Neural progenitor cell (in vitro differentiated cells): Measurements from ENCODE around the gene TMEM236. TPM values are rescaled to one million over a fixed set of nuclear protein-coding genes. Genes with fewer than 3 reads are reported as not detected.

Source experiments
- DNase-seq: peaks from one replicate; pipeline ENCODE4 v3.0.0-alpha.2; 2016; ENCODE audit warnings: low spot score
- H2AFZ ChIP-seq: fragments of 200-600 bp; sonication (generic); replicated peaks from 2 replicates; pipeline ENCODE4 v1.6.1; 2016; ENCODE audit warnings: antibody characterized with exemption
- H3F3A ChIP-seq: fragments of 200-600 bp; sonication (generic); 2 replicates; pipeline ENCODE4 v1.6.1; 2016; ENCODE audit warnings: antibody characterized with exemption, low read depth
- H3K27ac ChIP-seq: fragments of 200-600 bp; sonication (generic); 2 replicates; pipeline ENCODE4 v1.5.1; 2016; ENCODE audit warnings: mild to moderate bottlenecking
- H3K27me3 ChIP-seq: fragments of 200-600 bp; sonication (generic); 2 replicates; pipeline ENCODE4 v1.6.1; 2016; ENCODE audit warnings: mild to moderate bottlenecking, moderate library complexity
- H3K36me3 ChIP-seq: fragments of 200-600 bp; sonication (generic); 2 replicates; pipeline ENCODE4 v1.5.1; 2016
- H3K4me1 ChIP-seq: fragments of 200-600 bp; sonication (generic); 2 replicates; pipeline ENCODE4 v1.6.1; 2016; ENCODE audit warnings: mixed run types
- H3K4me2 ChIP-seq: fragments of 200-600 bp; sonication (generic); 2 replicates; pipeline ENCODE4 v1.6.1; 2016
- H3K4me3 ChIP-seq: fragments of 200-600 bp; sonication (generic); 2 replicates; pipeline ENCODE4 v1.5.1; 2016
- H3K79me2 ChIP-seq: fragments of 200-600 bp; sonication (generic); 2 replicates; pipeline ENCODE4 v1.6.1; 2016; ENCODE audit warnings: low read depth
- H3K9ac ChIP-seq: fragments of 200-600 bp; sonication (generic); 2 replicates; pipeline ENCODE4 v1.6.1; 2016
- H3K9me3 ChIP-seq: fragments of 200-600 bp; sonication (generic); 2 replicates; pipeline ENCODE4 v1.5.1; 2016; ENCODE audit warnings: low read depth
- H4K20me1 ChIP-seq: fragments of 200-600 bp; sonication (generic); 2 replicates; pipeline ENCODE4 v1.6.1; 2016; ENCODE audit warnings: low read depth
- H3K27ac Mint-ChIP-seq: 3 replicates; pipeline ENCODE4 v1.8.0; 2021; ENCODE audit warnings: mixed read lengths
- H3K27me3 Mint-ChIP-seq: 2 replicates; pipeline ENCODE4 v1.8.0; 2022; ENCODE audit warnings: low read depth, mild to moderate bottlenecking, inconsistent platforms, moderate library complexity, mixed read lengths; ENCODE audit not compliant: insufficient read depth
- H3K36me3 Mint-ChIP-seq: 3 replicates; pipeline ENCODE4 v1.8.0; 2021; ENCODE audit warnings: mixed read lengths
- H3K4me1 Mint-ChIP-seq: 3 replicates; pipeline ENCODE4 v1.8.0; 2021; ENCODE audit warnings: mixed read lengths
- H3K4me3 Mint-ChIP-seq: 3 replicates; pipeline ENCODE4 v1.8.0; 2021; ENCODE audit warnings: mild to moderate bottlenecking, moderate library complexity, mixed read lengths
- H3K9me3 Mint-ChIP-seq: 3 replicates; pipeline ENCODE4 v1.8.0; 2020; ENCODE audit warnings: mixed read lengths
- EZH2 ChIP-seq: fragments of 200-600 bp; sonication (generic); IDR thresholded peaks from 2 replicates; pipeline ENCODE4 v1.6.1; 2017; ENCODE audit warnings: antibody characterized with exemption, mild to moderate bottlenecking, moderate library complexity
- EZH2phosphoT487 ChIP-seq: fragments of 200-600 bp; sonication (generic); IDR thresholded peaks from 2 replicates; pipeline ENCODE4 v1.6.1; 2017; ENCODE audit warnings: antibody characterized with exemption
- total RNA-seq: library from RNA; depleted of rRNA; stranded (reverse); fragments of >200 nt; gene quantifications from 2 replicates; pipeline ENCODE4 v1.2.3, GENCODE V29; 2015; ENCODE audit warnings: low replicate concordance
- TF ChIP-seq, protein P1 (sequence below): fragments of 200-600 bp; sonication (generic); IDR thresholded peaks from 2 replicates; pipeline ENCODE4 v1.5.1; 2017; ENCODE audit warnings: antibody characterized with exemption, mild to moderate bottlenecking

The TMEM236 gene
- total RNA-seq, 1 donor from 2014 or later = not detected

DNA sequence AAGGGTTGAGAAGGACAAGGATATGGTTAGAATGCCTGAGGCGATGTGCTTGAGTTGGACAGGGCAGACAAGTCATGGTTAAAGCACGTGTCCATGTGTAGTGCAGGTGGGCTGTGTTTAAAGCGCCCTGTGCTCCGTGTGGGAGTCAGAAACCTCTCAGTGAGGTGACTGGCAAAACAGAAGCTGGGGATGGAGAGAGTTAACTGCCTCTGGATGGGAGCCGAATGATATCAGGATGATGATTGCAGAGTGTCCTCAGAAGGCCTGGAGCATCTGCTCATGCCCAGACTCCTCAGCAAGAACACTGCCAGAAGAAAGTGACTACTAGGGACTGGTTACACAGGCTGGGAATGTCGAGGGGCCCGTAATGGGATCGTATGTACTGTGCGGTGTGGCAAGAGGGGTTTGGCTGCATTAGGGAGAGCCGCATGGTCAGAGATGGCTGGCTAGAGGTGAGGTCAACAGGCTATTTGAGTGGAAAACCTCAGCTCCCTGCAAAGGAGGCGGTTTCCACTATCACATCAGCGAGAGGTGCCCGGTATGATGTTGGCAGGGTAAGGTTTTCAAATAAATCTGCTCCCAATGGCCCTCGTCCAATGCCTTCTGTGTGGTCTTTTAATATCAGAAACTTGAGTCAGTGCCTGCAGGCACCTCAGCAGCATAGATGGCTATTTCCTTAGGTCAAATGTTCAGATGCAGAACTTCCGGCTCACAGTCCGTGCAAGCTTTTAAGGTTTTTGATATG is 31.1 kb downstream of the TMEM236 start:
- Histone ChIP-seq H3K4me1 (peaks cover 4% of the 10 kb centered on the region), H4K20me1 (no peaks in the 10 kb centered on the region), H3K36me3 (no peaks in the 10 kb centered on the region), H3K4me3 (no peak overlapping the region), H3K9ac (no peak overlapping the region), H3K79me2 (no peaks in the 10 kb centered on the region), H3K27ac (no peak overlapping the region), H3K27me3 (no peaks in the 10 kb centered on the region), H3K4me2 (no peak overlapping the region), H3K9me3 (no peaks in the 10 kb centered on the region), H2AFZ (peak overlapping the region; percentile 3), H3F3A (no peaks in the 10 kb centered on the region)
- no peaks in the 10 kb centered on the region for H3K36me3 Mint-ChIP-seq
- no peaks in the 10 kb centered on the region for H3K9me3 Mint-ChIP-seq
- H3K27me3 Mint-ChIP-seq = peaks cover 5% of the 10 kb centered on the region
- H3K27ac Mint-ChIP-seq = no peak overlapping the region
- no peak for DNase-seq
- H3K4me1 Mint-ChIP-seq = peaks cover 14% of the 10 kb centered on the region
- no peak overlapping the region for H3K4me3 Mint-ChIP-seq
- TF ChIP-seq, protein P1, sequence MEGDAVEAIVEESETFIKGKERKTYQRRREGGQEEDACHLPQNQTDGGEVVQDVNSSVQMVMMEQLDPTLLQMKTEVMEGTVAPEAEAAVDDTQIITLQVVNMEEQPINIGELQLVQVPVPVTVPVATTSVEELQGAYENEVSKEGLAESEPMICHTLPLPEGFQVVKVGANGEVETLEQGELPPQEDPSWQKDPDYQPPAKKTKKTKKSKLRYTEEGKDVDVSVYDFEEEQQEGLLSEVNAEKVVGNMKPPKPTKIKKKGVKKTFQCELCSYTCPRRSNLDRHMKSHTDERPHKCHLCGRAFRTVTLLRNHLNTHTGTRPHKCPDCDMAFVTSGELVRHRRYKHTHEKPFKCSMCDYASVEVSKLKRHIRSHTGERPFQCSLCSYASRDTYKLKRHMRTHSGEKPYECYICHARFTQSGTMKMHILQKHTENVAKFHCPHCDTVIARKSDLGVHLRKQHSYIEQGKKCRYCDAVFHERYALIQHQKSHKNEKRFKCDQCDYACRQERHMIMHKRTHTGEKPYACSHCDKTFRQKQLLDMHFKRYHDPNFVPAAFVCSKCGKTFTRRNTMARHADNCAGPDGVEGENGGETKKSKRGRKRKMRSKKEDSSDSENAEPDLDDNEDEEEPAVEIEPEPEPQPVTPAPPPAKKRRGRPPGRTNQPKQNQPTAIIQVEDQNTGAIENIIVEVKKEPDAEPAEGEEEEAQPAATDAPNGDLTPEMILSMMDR = no peak
- TF ChIP-seq EZH2phosphoT487 (no peak), EZH2 (no peak)

DNA sequence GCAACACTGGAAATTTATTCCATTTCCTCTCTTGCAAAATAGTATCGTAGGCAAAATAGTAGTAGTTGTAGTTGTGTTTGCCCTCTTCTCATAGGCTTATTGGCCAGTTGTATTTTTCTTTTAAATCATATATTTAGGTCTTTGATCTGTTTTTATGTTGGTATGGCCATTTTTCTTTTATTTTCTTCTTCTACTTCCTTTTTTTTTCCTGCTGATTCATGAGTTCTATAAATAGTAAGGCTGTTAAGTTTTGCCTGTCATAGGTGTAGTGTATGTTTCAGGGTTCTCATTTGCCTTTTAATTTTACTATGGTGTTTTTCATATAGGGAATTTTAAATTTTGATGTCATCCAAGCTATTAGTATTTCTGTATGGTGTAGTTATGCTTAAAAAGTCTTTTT is 31.8 kb downstream of the TMEM236 start:
- peaks cover 5% of the 10 kb centered on the region for H3K27me3 Mint-ChIP-seq
- H3K9ac ChIP-seq = no peak overlapping the region
- no peaks in the 10 kb centered on the region for H3K79me2 ChIP-seq
- no peak overlapping the region for H3K4me3 ChIP-seq
- no peak overlapping the region for H3K27ac Mint-ChIP-seq
- no peak for TF ChIP-seq EZH2
- TF ChIP-seq, protein P1 = no peak
- no peak for TF ChIP-seq EZH2phosphoT487
- H3K27me3 ChIP-seq = no peaks in the 10 kb centered on the region
- no peaks in the 10 kb centered on the region for H3K9me3 Mint-ChIP-seq
- peak overlapping the region; percentile 3 for H2AFZ ChIP-seq
- H3K4me2 ChIP-seq = no peak overlapping the region
- H3F3A ChIP-seq = no peaks in the 10 kb centered on the region
- peaks cover 16% of the 10 kb centered on the region for H3K4me1 Mint-ChIP-seq
- H4K20me1 ChIP-seq = no peaks in the 10 kb centered on the region
- H3K4me3 Mint-ChIP-seq = no peak overlapping the region
- no peak overlapping the region for H3K27ac ChIP-seq
- no peaks in the 10 kb centered on the region for H3K9me3 ChIP-seq
- no peaks in the 10 kb centered on the region for H3K36me3 Mint-ChIP-seq
- H3K4me1 ChIP-seq = peaks cover 4% of the 10 kb centered on the region
- DNase-seq = no peak
- H3K36me3 ChIP-seq = no peaks in the 10 kb centered on the region

DNA sequence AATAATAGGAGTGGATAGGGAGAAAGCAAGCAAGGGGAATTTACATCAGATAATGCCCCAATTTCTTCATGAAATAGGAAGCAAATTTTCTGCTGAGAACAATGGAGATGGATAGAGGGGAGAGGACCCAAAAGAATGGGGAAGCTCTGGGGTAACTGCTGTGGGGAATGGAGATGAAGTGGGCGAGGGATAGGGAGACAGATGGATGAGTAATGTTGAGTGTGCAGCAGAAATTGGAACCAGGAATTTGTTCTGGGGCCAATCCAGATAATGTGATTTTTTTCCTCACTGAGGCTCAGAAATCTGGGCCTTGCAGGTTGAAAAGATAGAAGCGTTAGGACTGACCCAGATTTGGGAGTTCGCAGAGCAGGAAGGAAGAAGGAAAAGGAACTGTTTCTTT is 32.7 kb downstream of the TMEM236 start:
- H3K4me2 ChIP-seq = no peak overlapping the region
- no peak overlapping the region for H3K27ac Mint-ChIP-seq

More for the DNA sequence above, 32.7 kb downstream of the TMEM236 start:
- no peaks in the 10 kb centered on the region for H3K36me3 Mint-ChIP-seq
- no peak overlapping the region for H2AFZ ChIP-seq
- H3K4me3 Mint-ChIP-seq = no peak overlapping the region
- no peak overlapping the region for H3K9ac ChIP-seq
- no peaks in the 10 kb centered on the region for H4K20me1 ChIP-seq
- H3F3A ChIP-seq = no peaks in the 10 kb centered on the region
- no peak overlapping the region for H3K4me3 ChIP-seq
- no peaks in the 10 kb centered on the region for H3K9me3 ChIP-seq
- H3K9me3 Mint-ChIP-seq = no peaks in the 10 kb centered on the region
- H3K4me1 Mint-ChIP-seq = peaks cover 19% of the 10 kb centered on the region
- peaks cover 4% of the 10 kb centered on the region for H3K4me1 ChIP-seq
- no peak for DNase-seq
- no peaks in the 10 kb centered on the region for H3K36me3 ChIP-seq
- no peaks in the 10 kb centered on the region for H3K79me2 ChIP-seq
- TF ChIP-seq, protein P1 = no peak
- no peak for TF ChIP-seq EZH2
- H3K27ac ChIP-seq = no peak overlapping the region
- no peaks in the 10 kb centered on the region for H3K27me3 ChIP-seq
- peaks cover 5% of the 10 kb centered on the region for H3K27me3 Mint-ChIP-seq
